ENCODE measurements around the gene DNAJC30.

DNAJC30 gene

DNA sequence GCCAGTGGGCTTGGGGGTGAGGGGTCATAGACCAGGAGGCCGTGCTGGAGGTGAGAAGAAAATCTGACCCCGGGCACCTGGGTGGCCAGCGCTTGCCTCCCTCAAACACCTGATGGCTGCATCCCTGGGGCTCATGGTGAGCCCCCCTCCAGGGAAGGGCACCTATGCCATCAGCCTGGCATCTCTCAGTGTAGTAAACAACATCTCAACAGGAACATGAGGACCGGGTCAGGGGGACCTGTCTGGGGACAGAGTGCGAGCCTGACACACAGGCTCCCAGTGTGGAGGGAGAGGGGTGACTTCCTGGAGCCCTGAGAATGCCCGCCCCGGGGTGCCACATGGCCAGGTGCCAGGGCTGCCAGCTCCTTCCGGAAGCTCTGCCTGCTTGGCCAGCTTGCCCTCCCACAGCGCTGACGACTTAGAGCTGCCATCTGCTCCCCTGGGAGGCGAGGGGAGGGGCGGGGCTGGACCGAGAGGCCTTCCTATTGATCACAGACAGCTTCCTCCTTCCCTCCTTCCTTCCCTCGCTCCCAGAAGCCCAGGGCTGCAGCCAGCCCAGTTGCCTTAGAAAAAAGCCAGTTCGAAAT, 23.9 kb upstream of the DNAJC30 start:
- peak; percentile 89 for DNase-seq

DNA sequence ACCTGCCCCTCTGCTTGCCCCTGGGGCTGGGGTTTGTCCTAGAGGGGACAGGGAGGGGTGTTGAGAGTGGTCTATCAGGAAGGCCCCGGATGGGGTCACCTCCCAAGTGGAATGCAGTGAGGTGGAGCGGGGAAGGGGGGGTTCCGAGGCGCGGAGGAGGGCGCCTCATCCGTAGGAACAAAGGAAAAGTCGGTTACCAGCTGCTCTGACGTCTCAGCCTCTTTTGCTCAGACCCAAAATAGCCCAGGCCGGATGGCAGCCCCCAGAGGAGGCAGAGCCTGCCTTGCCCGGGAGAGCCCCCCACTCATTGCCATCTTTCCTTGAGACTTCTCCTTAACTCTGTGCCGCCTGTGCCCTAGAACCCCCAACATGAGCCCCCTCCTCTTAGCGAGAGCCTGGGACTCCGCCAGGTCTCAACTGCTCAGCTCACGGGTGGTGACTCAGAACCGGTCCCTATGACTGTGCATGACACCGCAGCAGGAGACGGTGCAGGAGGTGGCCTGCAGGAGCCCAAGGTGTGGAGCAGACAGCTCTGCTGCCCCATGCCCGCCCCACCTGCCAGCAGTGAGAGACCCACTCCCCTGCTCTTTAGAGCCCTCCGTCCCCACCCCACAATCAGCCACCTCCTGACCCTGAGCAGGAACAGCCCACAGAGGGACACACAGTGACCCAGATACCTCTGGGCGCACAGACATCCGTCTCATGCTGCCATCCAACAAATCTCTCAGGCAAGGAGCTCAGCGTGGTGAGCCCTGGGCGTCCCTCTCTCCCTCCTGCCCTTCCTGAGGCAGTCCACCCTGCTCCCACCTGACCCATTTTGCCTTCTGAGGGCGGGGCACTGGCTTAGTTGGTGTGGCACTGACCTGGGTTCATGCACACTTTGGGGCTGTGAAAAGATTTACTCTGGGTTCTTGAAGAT, 23.1 kb upstream of the DNAJC30 start:
- peak; percentile 57 for DNase-seq

- DNase-seq = no peak
Measured at GRCh38 chr7:73705551-73705920, 22.3 kb upstream of the DNAJC30 start.

- peak; percentile 98 for DNase-seq
Measured at GRCh38 chr7:73704640-73705550, 21.6 kb upstream of the DNAJC30 start.

- DNase-seq = peak; percentile 84
Measured at GRCh38 chr7:73703757-73704639, 20.7 kb upstream of the DNAJC30 start.

DNA sequence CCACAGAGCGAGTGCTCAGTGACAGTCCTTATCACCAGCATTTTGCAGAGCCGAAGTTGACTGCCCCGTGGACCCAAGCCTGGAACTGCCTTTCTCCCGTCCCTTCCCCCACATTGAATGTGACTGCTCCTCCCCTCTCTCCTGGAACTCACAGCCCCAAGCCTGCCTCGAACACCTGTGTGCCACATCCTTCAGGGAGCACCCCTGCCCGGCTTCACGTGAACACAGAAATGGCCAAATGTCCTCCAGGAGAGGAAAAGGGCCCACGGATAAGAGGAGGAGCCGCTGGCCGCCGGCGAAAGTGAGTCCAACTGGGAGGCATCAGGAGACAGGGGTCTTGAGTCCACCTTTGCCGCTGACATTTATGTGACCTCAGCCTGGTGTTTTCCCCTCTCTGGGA, 20.0 kb upstream of the DNAJC30 start:
- no peak for DNase-seq

- DNase-seq = no peak
Measured at GRCh38 chr7:73702665-73703064, 19.4 kb upstream of the DNAJC30 start.

DNA sequence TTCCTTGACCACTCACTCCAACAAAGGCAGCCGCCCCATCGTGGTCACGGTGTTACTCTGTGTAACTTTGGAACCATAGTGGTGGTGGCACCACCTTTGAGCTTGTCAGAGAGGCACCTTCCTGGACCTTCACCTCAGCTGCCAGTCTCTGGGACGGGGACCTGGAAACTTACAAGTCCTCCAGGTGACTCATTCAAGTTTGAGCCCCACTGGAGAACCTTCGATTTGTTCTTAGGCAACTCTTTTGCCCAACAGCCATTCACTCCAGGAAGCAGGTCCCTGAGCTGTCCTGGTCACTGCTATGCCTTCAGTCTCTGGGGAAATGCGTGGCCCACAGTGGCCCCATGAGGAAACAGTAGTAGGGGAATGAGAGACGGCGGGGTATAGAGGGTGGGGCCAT, 19.0 kb upstream of the DNAJC30 start:
- no peak for DNase-seq

DNA sequence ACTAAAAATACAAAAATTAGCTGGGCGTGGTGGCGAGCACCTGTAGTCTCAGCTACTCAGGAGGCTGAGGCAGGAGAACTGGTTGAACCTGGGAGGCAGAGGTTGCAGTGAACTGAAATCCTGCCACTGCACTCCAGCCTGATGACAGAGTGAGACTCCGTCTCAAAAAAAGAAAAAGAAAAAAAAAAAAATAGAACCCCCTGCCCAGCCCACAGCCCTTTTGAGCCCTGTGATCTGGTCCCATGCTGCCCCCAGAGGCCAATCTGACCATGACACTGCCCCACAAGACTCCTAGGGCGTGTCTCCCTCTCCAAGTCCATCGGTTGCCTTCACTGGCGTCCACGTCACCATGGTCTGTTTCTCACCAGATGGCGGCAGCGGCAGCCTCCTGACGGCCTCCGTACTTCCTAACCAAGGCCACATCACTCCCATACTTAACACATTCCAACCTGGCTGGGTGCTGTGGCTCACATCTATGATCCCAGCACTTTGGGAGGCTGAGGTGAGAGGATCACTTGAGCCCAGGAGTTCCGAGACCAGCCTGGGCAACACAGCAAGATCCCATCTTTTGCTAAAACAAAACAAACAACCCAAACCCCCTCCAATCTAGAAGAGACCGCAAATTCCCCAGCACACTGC, 18.2 kb upstream of the DNAJC30 start:
- DNase-seq = no peak

- DNase-seq = no peak
Measured at GRCh38 chr7:73700581-73701134, 17.4 kb upstream of the DNAJC30 start.

GRCh38 chr7:73700069-73700423, 16.8 kb upstream of the DNAJC30 start:
- DNase-seq = peak; percentile 39

- DNase-seq = no peak
Measured at GRCh38 chr7:73699370-73700068, 16.3 kb upstream of the DNAJC30 start.

GRCh38 chr7:73698410-73698809, 15.2 kb upstream of the DNAJC30 start:
- DNase-seq = no peak

DNA sequence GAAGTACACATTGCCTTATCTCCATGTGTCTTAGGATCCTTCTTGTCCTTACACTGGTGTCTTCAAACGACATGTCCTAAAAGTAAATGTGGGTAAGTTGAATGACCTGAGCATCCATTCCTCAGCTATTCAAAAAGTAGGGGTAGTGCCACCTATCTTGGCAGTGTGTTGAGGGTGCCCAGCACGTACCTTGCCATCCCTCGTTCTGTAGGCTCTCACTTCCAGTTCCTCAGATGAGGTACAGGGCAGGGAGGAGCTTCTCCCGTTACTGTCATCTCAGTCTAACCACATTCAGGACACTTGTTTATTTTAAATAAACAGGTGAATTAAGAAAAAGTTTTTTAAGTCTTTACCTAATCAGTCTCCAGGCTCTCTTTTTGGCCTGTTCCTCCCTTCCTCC, 13.1 kb upstream of the DNAJC30 start:
- DNase-seq = no peak

GRCh38 chr7:73690646-73691045, 7.4 kb upstream of the DNAJC30 start:
- DNase-seq = no peak

DNA sequence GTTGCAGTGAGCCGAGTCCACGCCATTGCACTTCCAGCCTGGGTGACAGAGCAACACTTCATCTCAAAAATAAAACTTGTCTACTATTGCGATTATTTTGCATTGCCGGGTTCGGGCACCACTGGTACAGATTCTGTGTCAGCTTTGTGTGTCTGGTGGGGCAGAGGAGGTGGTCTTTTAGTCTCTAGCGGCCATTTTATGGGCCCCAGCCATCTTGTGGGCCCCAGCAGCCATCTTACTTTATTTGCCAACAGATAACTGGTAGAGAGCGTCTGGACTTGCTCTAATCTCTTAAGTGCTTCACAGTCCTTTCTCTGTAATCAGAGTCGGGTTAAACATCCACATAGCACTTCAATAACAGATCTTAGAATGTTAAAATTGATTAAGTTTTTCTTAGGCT, 5.0 kb upstream of the DNAJC30 start:
- no peak for DNase-seq

GRCh38 chr7:73685311-73685710, 2.1 kb upstream of the DNAJC30 start:
- no peak for DNase-seq

DNA sequence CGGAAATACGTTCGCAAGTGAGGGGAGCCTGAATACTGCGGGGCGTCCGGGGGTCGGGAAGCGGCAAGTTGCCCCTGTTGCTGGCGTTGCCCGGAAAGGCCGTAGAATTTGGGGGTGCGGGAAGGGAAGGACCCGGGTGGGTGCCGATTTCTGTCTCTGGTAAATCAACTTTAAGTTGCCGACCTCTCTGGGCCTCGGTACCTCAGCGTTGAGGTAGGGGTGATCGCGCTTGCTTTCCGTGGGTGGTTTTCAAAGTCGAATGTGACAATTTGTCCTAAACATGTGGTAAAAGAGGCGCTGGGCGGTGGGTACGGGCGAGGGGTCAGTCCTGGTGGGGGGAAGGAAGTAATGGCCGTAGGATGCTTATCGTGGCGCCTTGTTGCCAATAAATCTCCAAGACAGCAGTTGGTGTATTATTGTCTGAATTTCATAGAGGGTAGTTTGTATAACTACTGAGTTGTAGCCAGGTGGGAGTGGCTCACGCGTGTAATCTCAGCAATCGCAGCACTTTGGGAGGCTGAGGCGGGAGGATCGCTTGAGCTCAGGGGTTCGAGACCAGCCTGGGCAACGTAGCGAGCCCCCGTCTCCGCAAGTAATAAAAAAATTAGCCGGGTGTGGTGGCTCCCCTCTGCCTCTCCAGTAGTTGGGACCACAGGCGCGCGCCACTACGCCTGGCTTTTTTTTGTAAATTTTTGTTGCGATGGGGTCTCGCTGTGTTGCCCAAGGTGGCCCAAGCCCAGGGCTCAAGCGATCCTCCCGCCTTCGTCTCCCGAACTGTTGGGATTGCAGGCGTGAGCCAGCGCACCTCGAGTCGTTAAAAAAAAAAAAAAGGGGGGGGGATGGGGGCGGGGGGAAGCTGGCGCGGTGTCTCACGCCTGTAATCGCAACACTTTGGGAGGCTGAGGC, 788 bp upstream of the DNAJC30 start:
- DNase-seq = no peak

- DNase-seq = no peak
Measured at GRCh38 chr7:73682745-73683055, 553 bp downstream of the DNAJC30 start.

DNA sequence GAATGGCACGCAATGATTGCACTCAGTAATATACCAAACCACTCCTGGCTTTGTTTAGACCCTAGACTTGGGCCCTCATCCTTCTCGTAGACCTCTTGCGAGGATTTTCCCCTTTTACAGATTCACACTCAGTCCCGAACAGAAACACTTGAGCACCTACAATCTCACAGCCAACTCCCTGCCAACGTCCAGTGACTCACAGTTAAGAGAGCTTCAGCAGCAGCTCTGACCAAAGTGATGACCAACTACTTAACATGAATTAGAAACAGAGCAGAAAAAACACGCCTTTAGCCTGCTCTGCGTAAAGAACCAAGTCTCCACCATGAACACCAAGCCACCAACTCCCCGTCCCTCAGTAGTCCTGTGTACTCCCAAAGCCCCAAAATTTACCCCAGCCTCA, 2.2 kb downstream of the DNAJC30 start:
- DNase-seq = no peak

Data from NCI-H2171 (cell line).